Fibroblast of lung (primary cell): ENCODE results near the gene CPA5. TPM values are rescaled to one million over a fixed set of nuclear protein-coding genes. Genes with fewer than 3 reads are reported as not detected.

Experiments used
- DNase-seq, 2 donors: peaks; one replicate each; pipeline versions ENCODE4 v3.0.0 to v3.0.0-alpha.2; 2010; ENCODE audit warnings: low read depth in 2 of 2
- H2AFZ ChIP-seq: 2 replicates; pipeline ENCODE4 v1.5.1; 2012; ENCODE audit warnings: low read length, control low read depth, inconsistent platforms
- H3K27ac ChIP-seq: 2 replicates; pipeline ENCODE4 v1.5.1; 2011; ENCODE audit warnings: low read length, control low read depth; ENCODE audit not compliant: insufficient read depth
- H3K27me3 ChIP-seq: 2 replicates; pipeline ENCODE4 v1.5.1; 2011; ENCODE audit warnings: mild to moderate bottlenecking, low read length; ENCODE audit not compliant: control insufficient read depth, insufficient read depth
- H3K36me3 ChIP-seq: 2 replicates; pipeline ENCODE4 v1.5.1; 2011; ENCODE audit warnings: low read length; ENCODE audit not compliant: control insufficient read depth, insufficient read depth
- H3K4me1 ChIP-seq: 2 replicates; pipeline ENCODE4 v1.5.1; 2011; ENCODE audit warnings: low read length; ENCODE audit not compliant: control insufficient read depth, insufficient read depth; ENCODE audit errors: extremely low read depth
- H3K4me2 ChIP-seq: 2 replicates; pipeline ENCODE4 v1.5.1; 2011; ENCODE audit warnings: low read length, control low read depth; ENCODE audit not compliant: insufficient read depth; ENCODE audit errors: extremely low read depth
- H3K4me3 ChIP-seq, 4 experiments: fragments of 200-600 bp in 1 of 4; sonication (generic) in 1 of 4; replicated peaks in 1 of 4; 2 replicates each; pipeline ENCODE4 v1.5.1; 2011 to 2016; ENCODE audit warnings: low read length in 4 of 4, low read depth in 3 of 4, mild to moderate bottlenecking in 3 of 4, control low read depth in 2 of 4, inconsistent platforms in 1 of 4, mixed read lengths in 1 of 4; ENCODE audit not compliant: insufficient read depth in 1 of 4; ENCODE audit errors: control extremely low read depth in 1 of 4
- H3K79me2 ChIP-seq: 2 replicates; pipeline ENCODE4 v1.5.1; 2012; ENCODE audit warnings: mild to moderate bottlenecking, low read length, inconsistent platforms; ENCODE audit not compliant: control insufficient read depth, insufficient read depth
- H3K9ac ChIP-seq: 2 replicates; pipeline ENCODE4 v1.5.1; 2011; ENCODE audit warnings: mild to moderate bottlenecking, low read length, control low read depth; ENCODE audit not compliant: insufficient read depth
- H3K9me3 ChIP-seq: 2 replicates; pipeline ENCODE4 v1.5.1; 2012; ENCODE audit warnings: low read depth, low read length; ENCODE audit not compliant: control insufficient read depth, insufficient read depth
- H4K20me1 ChIP-seq: 2 replicates; pipeline ENCODE4 v1.5.1; 2011; ENCODE audit warnings: low read length; ENCODE audit not compliant: control insufficient read depth, insufficient read depth; ENCODE audit errors: extremely low read depth
- EZH2 ChIP-seq: IDR thresholded peaks from 2 replicates; pipeline ENCODE4 v1.5.1; 2012; ENCODE audit warnings: low read length, control low read depth, mild to moderate bottlenecking; ENCODE audit errors: missing control alignments
- polyA plus RNA-seq, 2 donors: library from polyadenylated mRNA; depleted of rRNA in 1 of 2; stranded (reverse) in 1 of 2; unstranded in 1 of 2; fragments of >200 nt; gene quantifications; 2 replicates each; pipeline ENCODE4 v1.2.1, GENCODE V29; 2011 to 2012; ENCODE audit warnings: missing spikeins in 1 of 2
- total RNA-seq: library from RNA; depleted of rRNA; stranded (reverse); fragments of >200 nt; gene quantifications from 2 replicates; pipeline ENCODE4 v1.2.1, GENCODE V29; 2014
- TF ChIP-seq, protein P1 (sequence below), 2 donors: IDR thresholded peaks in 1 of 2; conservative IDR thresholded peaks in 1 of 2; 1 replicate in 1 of 2; 2 replicates in 1 of 2; pipeline ENCODE4 v1.5.1; 2011 to 2012; ENCODE audit warnings: low read length in 2 of 2, control low read depth in 1 of 2, inconsistent platforms in 1 of 2, low read depth in 1 of 2, mild to moderate bottlenecking in 1 of 2

CPA5 gene
- total and polyA plus RNA-seq, 2 donors (not counting 1 experiment from before 2014, with no cell fraction given): not detected

GRCh38 chr7:130324306-130324943 is 20.2 kb upstream of the CPA5 start:
- Histone ChIP-seq H4K20me1 (no peaks in the 10 kb centered on the region), H3K4me3 (no peak overlapping the region), H3K4me2 (no peak overlapping the region), H3K27me3 (no peaks in the 10 kb centered on the region), H3K9ac (no peak overlapping the region), H3K4me1 (no peaks in the 10 kb centered on the region), H3K79me2 (no peaks in the 10 kb centered on the region), H3K27ac (no peak overlapping the region), H3K9me3 (no peaks in the 10 kb centered on the region), H2AFZ (no peak overlapping the region), H3K36me3 (no peaks in the 10 kb centered on the region)
- TF ChIP-seq, protein P1, sequence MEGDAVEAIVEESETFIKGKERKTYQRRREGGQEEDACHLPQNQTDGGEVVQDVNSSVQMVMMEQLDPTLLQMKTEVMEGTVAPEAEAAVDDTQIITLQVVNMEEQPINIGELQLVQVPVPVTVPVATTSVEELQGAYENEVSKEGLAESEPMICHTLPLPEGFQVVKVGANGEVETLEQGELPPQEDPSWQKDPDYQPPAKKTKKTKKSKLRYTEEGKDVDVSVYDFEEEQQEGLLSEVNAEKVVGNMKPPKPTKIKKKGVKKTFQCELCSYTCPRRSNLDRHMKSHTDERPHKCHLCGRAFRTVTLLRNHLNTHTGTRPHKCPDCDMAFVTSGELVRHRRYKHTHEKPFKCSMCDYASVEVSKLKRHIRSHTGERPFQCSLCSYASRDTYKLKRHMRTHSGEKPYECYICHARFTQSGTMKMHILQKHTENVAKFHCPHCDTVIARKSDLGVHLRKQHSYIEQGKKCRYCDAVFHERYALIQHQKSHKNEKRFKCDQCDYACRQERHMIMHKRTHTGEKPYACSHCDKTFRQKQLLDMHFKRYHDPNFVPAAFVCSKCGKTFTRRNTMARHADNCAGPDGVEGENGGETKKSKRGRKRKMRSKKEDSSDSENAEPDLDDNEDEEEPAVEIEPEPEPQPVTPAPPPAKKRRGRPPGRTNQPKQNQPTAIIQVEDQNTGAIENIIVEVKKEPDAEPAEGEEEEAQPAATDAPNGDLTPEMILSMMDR (conservative IDR thresholded peaks at IDR 0.05 in 1 of 2, IDR thresholded peaks at IDR 0.05 in 1 of 2; ENCODE audit: low read depth in 1 of 2, low read length in 2 of 2): no peak
- no peak for TF ChIP-seq EZH2
- peak in 1 of 2 donors; percentile 40 for DNase-seq

DNA sequence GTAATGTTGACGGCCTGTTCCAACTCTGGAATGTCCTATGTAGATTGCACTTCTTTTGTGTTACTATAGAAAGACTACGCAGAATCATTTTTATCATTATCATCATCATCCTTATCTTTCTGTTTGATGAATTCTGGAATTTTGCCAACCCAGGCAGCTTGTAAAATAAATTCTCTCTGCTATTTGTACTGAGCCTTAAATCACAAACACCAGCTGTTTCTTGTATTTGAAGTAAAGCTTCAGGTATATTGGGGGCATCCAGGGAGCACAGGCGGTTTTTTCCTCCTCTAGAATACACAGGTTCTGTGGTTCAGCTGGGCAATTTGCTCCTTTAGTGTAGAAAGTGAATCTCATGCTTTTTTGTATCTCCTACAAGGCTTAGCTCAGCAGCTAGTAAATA is 14.9 kb upstream of the CPA5 start:
- Histone ChIP-seq H3K79me2 (no peaks in the 10 kb centered on the region), H3K4me3 (no peak overlapping the region), H3K9me3 (no peaks in the 10 kb centered on the region), H2AFZ (no peak overlapping the region), H3K27ac (no peak overlapping the region), H3K27me3 (no peaks in the 10 kb centered on the region), H3K9ac (no peak overlapping the region), H3K4me2 (no peak overlapping the region), H4K20me1 (no peaks in the 10 kb centered on the region), H3K36me3 (no peaks in the 10 kb centered on the region), H3K4me1 (no peaks in the 10 kb centered on the region)
- DNase-seq: no peak
- TF ChIP-seq EZH2: no peak
- TF ChIP-seq, protein P1 (conservative IDR thresholded peaks at IDR 0.05 in 1 of 2, IDR thresholded peaks at IDR 0.05 in 1 of 2; ENCODE audit: low read depth in 1 of 2, low read length in 2 of 2): no peak

DNA sequence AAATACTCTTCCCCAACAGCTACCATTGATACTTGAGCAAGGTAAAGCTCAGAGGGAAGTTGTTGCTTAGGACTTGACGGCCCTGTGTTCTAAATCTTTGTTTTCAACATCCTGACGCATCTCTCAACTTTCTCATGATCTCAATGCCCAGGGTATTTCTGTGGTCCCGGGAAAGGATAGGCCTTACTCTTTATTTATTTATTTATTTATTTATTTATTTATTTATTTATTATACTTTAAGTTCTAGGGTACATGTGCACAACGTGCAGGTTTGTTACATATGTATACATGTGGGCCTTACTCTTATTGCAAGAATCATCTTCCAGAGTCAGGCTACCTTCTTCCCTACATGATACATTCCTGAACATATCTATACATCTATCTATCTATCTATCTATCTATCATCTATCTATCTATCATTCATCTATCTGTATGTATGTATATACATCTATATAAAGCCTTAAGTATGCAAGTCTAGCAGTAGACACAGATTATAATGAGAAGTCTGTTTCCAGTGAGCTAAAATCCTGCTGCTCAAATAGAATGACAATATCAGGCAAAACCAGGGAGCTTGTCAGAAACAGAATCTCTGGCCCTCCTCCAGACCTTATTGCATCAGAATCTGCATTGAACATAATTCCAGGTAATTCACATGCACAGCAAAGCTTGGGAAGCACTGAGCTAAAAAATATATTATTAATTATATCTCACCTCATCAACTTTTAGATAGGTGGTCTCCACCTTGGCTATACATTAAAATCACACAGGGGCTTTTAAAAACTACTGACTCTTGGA is 12.2 kb upstream of the CPA5 start:
- Histone ChIP-seq H3K9me3 (no peaks in the 10 kb centered on the region), H4K20me1 (no peaks in the 10 kb centered on the region), H3K4me2 (no peak overlapping the region), H3K79me2 (no peaks in the 10 kb centered on the region), H3K4me3 (no peak overlapping the region), H3K36me3 (no peaks in the 10 kb centered on the region), H3K27ac (no peak overlapping the region), H2AFZ (no peak overlapping the region), H3K27me3 (no peaks in the 10 kb centered on the region), H3K9ac (no peak overlapping the region), H3K4me1 (no peaks in the 10 kb centered on the region)
- TF ChIP-seq, protein P1 (conservative IDR thresholded peaks at IDR 0.05 in 1 of 2, IDR thresholded peaks at IDR 0.05 in 1 of 2; ENCODE audit: low read depth in 1 of 2, low read length in 2 of 2): no peak
- TF ChIP-seq EZH2: no peak
- no peak for DNase-seq
